ENCODE data around the gene MEGF11. TPM values are rescaled to one million over a fixed set of nuclear protein-coding genes. Genes with fewer than 3 reads are reported as not detected.

MEGF11 gene
- not detected for total RNA-seq

GRCh38 chr15:66253418-66254088, at the start of gene MEGF11:
MEGF11 (minus strand) TSS chr15:66253750; CDS start chr15:66128403, 125,347 bp downstream.
- Mint-ChIP-seq H3K4me1 (peaks cover 19% of the 10 kb centered on the region), H3K27ac (no peak within 1 kb of the TSS), H3K27me3 (peaks cover 82% of the 10 kb centered on the region), H3K4me3 (peak within 1 kb of the TSS; percentile 65), H3K36me3 (peaks cover 3% of the 10 kb centered on the region), H3K9me3 (ENCODE audit: low read depth) (no peaks in the 10 kb centered on the region)
- CTCF ChIA-PET = interaction anchor here (0.8 kb wide), 1 partner anchor 33 kb away, joined by 4 read pairs; no protein-coding TSS in a partner anchor
- ATAC-seq (no peak), DNase-seq (no peak)

- no peak for DNase-seq
- CTCF ChIA-PET = interaction anchor here (1.0 to 1.5 kb wide), 2 partner anchors 14 to 196 kb away, joined by 3 to 6 read pairs; no protein-coding TSS in a partner anchor
- H3K4me3 Mint-ChIP-seq = no peak overlapping the region
- H3K36me3 Mint-ChIP-seq = peaks cover 5% of the 10 kb centered on the region
- H3K27ac Mint-ChIP-seq = peak overlapping the region; percentile 0
- H3K9me3 Mint-ChIP-seq (ENCODE audit: low read depth) = no peaks in the 10 kb centered on the region
- H3K27me3 Mint-ChIP-seq = no peaks in the 10 kb centered on the region
- peaks cover under 1% of the 10 kb centered on the region for H3K4me1 Mint-ChIP-seq
- no peak for ATAC-seq
These were observed 49.1 kb upstream of the MEGF11 start for GRCh38 chr15:66302489-66303278.

- Mint-ChIP-seq H3K4me3 (no peak overlapping the region), H3K9me3 (ENCODE audit: low read depth) (no peaks in the 10 kb centered on the region), H3K36me3 (peaks cover 13% of the 10 kb centered on the region), H3K27ac (no peak overlapping the region), H3K27me3 (no peaks in the 10 kb centered on the region), H3K4me1 (peaks cover 17% of the 10 kb centered on the region)
- CTCF ChIA-PET = no interaction called here
- DNase-seq = no peak
- no peak for ATAC-seq
These were observed 45.3 kb upstream of the MEGF11 start for GRCh38 chr15:66298803-66299251.

GRCh38 chr15:66296186-66296585, 42.6 kb upstream of the MEGF11 start:
- Mint-ChIP-seq H3K4me3 (no peak overlapping the region), H3K9me3 (ENCODE audit: low read depth) (no peaks in the 10 kb centered on the region), H3K4me1 (peaks cover 30% of the 10 kb centered on the region), H3K27ac (no peak overlapping the region), H3K36me3 (peaks cover 13% of the 10 kb centered on the region), H3K27me3 (no peaks in the 10 kb centered on the region)
- DNase-seq (no peak), ATAC-seq (no peak)
- CTCF ChIA-PET = interaction anchor here (1.0 to 1.3 kb wide), 2 partner anchors 45 to 202 kb away, joined by 3 read pairs; partner anchors contain the start of gene SNAPC5

GRCh38 chr15:66294932-66295235, 41.3 kb upstream of the MEGF11 start:
- H3K4me1 Mint-ChIP-seq = peaks cover 39% of the 10 kb centered on the region
- no peaks in the 10 kb centered on the region for H3K27me3 Mint-ChIP-seq
- no peaks in the 10 kb centered on the region for H3K9me3 Mint-ChIP-seq (ENCODE audit: low read depth)
- H3K27ac Mint-ChIP-seq = peak overlapping the region; percentile 89
- H3K4me3 Mint-ChIP-seq = peak overlapping the region; percentile 78
- CTCF ChIA-PET = interaction anchor here (1.7 to 2.4 kb wide), 3 partner anchors 27 to 210 kb away, joined by 5 to 23 read pairs (median 7); partner anchors contain the start of genes SNAPC5 and ZWILCH
- ATAC-seq (no peak), DNase-seq (no peak)
- H3K36me3 Mint-ChIP-seq = peaks cover 13% of the 10 kb centered on the region

- no peaks in the 10 kb centered on the region for H3K27me3 Mint-ChIP-seq
- peak; percentile 10 for ATAC-seq
- H3K4me1 Mint-ChIP-seq = peaks cover 39% of the 10 kb centered on the region
- H3K27ac Mint-ChIP-seq = peak overlapping the region; percentile 89
- H3K36me3 Mint-ChIP-seq = peaks cover 13% of the 10 kb centered on the region
- DNase-seq = peak; percentile 55
- H3K9me3 Mint-ChIP-seq (ENCODE audit: low read depth) = no peaks in the 10 kb centered on the region
- CTCF ChIA-PET = interaction anchor here (1.7 to 2.4 kb wide), 3 partner anchors 27 to 211 kb away, joined by 5 to 23 read pairs (median 7); partner anchors contain the start of genes SNAPC5 and ZWILCH
- peak overlapping the region; percentile 78 for H3K4me3 Mint-ChIP-seq
These were observed 40.8 kb upstream of the MEGF11 start for GRCh38 chr15:66294157-66294931.

GRCh38 chr15:66293419-66294156, 40.0 kb upstream of the MEGF11 start, which contains the start of gene DIS3L:
DIS3L (plus strand) TSS chr15:66293568; CDS start chr15:66293597, 29 bp downstream.
- Mint-ChIP-seq H3K4me3 (peak within 1 kb of the TSS; percentile 78), H3K36me3 (peaks cover 12% of the 10 kb centered on the region), H3K27ac (peak within 1 kb of the TSS; percentile 89), H3K4me1 (peaks cover 39% of the 10 kb centered on the region), H3K9me3 (ENCODE audit: low read depth) (no peaks in the 10 kb centered on the region), H3K27me3 (no peaks in the 10 kb centered on the region)
- CTCF ChIA-PET = interaction anchor here (0.8 to 2.4 kb wide), 7 partner anchors 10 to 212 kb away, joined by 3 to 23 read pairs (median 5); partner anchors contain the start of genes SNAPC5 and ZWILCH
- DNase-seq (peak; percentile 74), ATAC-seq (peak; percentile 75)

- Mint-ChIP-seq H3K4me3 (peak overlapping the region; percentile 77), H3K36me3 (peaks cover 10% of the 10 kb centered on the region), H3K4me1 (peaks cover 39% of the 10 kb centered on the region), H3K27me3 (no peaks in the 10 kb centered on the region), H3K9me3 (ENCODE audit: low read depth) (no peaks in the 10 kb centered on the region), H3K27ac (peak overlapping the region; percentile 85)
- CTCF ChIA-PET = interaction anchor here (0.6 to 2.4 kb wide), 9 partner anchors 9 to 785 kb away, joined by 3 to 23 read pairs (median 4); partner anchors contain the start of gene SNAPC5
- DNase-seq = no peak
- ATAC-seq = no peak
These were observed 39.2 kb upstream of the MEGF11 start for GRCh38 chr15:66292571-66293418.

GRCh38 chr15:66291816-66292570, 38.4 kb upstream of the MEGF11 start:
- H3K36me3 Mint-ChIP-seq = peaks cover 7% of the 10 kb centered on the region
- DNase-seq (no peak), ATAC-seq (no peak)
- peaks cover 36% of the 10 kb centered on the region for H3K4me1 Mint-ChIP-seq
- H3K4me3 Mint-ChIP-seq = peak overlapping the region; percentile 77
- CTCF ChIA-PET = interaction anchor here (0.6 to 2.1 kb wide), 5 partner anchors 39 to 784 kb away, joined by 3 to 16 read pairs (median 3); partner anchors contain the start of gene SNAPC5
- no peaks in the 10 kb centered on the region for H3K27me3 Mint-ChIP-seq
- H3K9me3 Mint-ChIP-seq (ENCODE audit: low read depth) = no peaks in the 10 kb centered on the region
- peak overlapping the region; percentile 85 for H3K27ac Mint-ChIP-seq

GRCh38 chr15:66290518-66290917, 37.0 kb upstream of the MEGF11 start:
- no peaks in the 10 kb centered on the region for H3K27me3 Mint-ChIP-seq
- CTCF ChIA-PET = interaction anchor here (0.9 kb wide), 1 partner anchor 209 kb away, joined by 4 read pairs; no protein-coding TSS in a partner anchor
- no peak overlapping the region for H3K27ac Mint-ChIP-seq

GRCh38 chr15:66290007-66290406, 36.5 kb upstream of the MEGF11 start:
- Mint-ChIP-seq H3K27ac (no peak overlapping the region), H3K4me1 (peaks cover 32% of the 10 kb centered on the region), H3K9me3 (ENCODE audit: low read depth) (no peaks in the 10 kb centered on the region), H3K4me3 (no peak overlapping the region), H3K36me3 (no peaks in the 10 kb centered on the region), H3K27me3 (no peaks in the 10 kb centered on the region)
- CTCF ChIA-PET = interaction anchor here (0.9 kb wide), 1 partner anchor 209 kb away, joined by 4 read pairs; no protein-coding TSS in a partner anchor
- DNase-seq = no peak
- ATAC-seq = no peak

More at GRCh38 chr15:66290518-66290917, 37.0 kb upstream of the MEGF11 start:
- H3K4me1 Mint-ChIP-seq = peaks cover 33% of the 10 kb centered on the region
- no peak overlapping the region for H3K4me3 Mint-ChIP-seq
- no peaks in the 10 kb centered on the region for H3K9me3 Mint-ChIP-seq (ENCODE audit: low read depth)
- H3K36me3 Mint-ChIP-seq = peaks cover 1% of the 10 kb centered on the region
- peak; percentile 63 for DNase-seq
- ATAC-seq = no peak
